ENCODE measurements around the gene ATP6V0B.

Gene ATP6V0B

DNA sequence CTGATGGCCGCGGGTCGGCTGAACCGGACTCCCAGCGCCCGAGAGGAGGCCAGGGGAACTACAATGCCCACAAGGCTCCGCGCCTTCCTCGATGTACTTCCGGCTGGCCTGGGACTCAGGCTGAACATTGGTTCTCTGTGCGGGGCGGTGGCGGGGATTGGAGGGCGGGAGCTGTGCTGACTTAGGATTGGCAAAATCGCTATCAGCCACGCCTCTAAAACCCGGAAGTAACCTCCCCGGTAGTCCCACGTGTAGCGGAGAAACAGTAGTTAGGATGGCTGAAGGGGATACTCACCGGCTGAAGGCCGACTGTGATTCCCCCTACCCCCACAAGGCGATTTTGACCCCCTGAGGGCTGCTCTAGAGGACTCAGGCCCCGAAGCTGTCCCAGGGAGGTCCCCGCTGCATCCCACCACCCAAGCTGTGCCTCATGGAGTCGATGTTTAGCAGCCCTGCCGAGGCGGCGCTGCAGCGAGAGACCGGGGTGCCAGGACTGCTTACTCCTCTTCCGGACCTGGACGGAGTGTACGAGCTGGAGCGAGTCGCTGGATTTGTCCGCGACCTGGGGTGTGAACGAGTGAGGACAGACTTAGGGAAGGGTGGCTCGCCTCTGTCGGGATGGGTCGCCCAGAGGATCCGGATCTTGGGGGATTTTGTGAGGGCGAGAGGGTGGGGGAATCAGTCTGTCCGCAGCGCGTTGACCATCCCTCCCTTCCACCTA lies 4.9 kb upstream of the ATP6V0B start, which contains the start of gene DPH2:
TSS of gene DPH2 (plus strand) at position 265 of the 721 bp plus-strand sequence. CDS start at position 431, 166 bp downstream.
- DNase-seq: peak; percentile 94

DNA sequence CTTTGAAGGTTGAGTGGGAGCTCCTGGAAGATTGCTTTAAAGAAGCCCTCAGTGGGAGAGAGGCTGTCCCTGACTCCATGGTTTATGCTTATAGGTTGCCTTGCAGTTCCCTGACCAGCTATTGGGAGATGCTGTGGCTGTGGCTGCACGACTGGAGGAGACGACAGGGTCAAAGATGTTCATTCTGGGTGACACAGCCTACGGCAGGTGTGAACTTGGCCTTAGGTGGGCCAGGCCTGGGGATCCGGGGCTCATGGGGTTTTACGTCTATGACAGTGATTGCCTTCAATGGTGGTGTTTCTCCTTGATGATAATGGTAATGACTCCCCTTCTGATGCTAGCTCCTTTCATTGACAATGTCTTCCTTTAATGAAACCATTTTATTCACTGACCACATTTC lies 4.3 kb upstream of the ATP6V0B start:
- no peak for DNase-seq

DNA sequence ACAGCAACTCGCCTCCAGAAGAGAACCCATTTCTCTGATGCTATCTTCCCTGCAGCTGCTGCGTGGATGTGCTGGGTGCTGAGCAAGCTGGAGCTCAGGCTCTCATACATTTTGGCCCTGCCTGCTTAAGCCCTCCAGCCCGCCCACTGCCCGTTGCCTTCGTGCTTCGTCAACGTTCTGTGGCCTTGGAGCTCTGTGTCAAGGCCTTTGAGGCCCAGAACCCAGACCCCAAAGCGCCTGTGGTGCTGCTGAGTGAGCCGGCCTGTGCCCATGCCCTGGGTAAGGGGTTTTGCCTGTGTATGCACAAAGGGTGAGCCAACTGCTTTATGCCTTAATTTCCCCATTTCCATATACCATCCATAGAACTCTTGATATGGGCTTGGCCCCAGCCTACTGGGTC lies 3.8 kb upstream of the ATP6V0B start:
- no peak for DNase-seq

DNA sequence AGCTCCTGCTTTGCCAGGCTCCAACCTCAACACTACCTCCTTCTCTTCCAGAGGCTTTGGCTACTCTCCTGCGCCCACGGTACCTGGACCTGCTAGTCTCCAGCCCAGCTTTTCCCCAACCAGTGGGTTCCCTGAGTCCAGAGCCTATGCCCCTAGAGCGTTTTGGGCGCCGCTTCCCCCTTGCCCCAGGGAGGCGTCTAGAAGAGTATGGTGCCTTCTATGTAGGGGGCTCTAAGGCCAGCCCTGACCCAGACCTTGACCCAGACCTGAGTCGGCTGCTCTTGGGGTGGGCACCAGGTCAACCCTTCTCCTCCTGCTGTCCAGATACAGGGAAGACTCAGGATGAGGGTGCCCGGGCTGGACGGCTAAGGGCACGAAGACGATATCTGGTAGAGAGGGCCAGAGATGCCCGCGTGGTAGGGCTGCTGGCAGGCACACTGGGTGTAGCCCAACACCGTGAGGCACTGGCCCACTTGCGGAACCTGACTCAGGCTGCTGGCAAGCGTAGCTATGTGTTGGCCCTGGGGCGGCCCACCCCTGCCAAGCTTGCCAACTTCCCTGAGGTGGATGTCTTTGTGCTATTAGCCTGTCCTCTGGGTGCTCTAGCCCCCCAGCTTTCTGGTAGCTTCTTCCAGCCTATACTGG lies 3.3 kb upstream of the ATP6V0B start:
- no peak for DNase-seq

DNA sequence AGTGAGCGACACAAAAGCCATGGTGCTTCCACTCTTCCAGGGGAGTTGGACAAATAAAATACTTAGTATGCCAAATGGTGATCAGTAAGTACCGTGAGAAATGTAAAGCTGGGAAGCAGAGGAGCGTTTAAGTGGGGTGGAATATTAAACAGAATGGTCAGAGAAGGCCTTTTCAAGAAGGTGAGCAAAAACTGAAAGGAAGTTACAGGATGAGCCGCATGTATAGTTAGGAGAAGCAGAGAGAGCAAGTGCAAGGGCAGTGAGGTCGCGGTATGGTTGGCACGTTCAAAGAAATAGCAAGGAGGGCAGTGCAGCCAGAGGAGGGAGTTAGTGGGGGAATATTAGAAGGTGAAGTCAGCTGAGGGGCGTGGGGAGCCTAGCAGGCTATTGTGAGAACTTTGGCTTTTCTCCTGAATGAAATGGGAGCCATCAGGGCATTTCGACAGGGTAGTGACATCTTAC lies 748 bp upstream of the ATP6V0B start:
- DNase-seq: no peak

DNA sequence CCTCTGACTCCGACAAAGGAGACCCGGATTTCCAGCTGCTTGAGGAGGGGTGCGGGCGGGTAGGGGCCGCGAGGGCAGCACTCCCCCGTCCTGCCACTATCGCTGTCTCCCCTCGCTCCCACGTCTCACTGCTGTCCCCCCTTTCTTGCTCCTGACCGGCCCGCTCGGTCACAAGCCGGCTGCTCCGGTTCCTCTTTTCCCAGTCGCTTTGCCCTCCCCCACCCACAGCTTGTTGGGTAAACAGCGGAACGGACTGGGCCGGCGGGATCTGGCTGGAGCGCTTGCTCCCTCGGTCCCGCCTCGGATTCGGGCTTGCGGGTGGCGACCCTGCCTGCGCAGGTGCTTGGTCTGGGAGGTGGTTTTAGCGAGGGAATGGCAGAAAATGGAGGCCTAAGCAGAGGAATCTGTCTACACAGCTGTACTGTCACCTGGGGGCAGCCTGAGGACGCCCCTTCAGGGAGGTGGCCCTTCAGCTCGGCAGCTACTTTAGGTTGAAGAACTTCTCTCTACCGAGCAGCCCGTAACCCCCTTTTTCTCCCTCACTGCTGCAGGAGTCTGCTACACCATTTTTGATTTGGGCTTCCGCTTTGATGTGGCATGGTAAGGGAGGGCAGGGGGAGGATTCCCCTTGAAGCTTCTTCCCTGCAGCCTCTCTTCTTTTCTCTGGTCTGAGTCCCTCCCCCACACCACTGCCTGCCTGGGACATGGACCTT lies 645 bp downstream of the ATP6V0B start:
- peak; percentile 37 for DNase-seq

DNA sequence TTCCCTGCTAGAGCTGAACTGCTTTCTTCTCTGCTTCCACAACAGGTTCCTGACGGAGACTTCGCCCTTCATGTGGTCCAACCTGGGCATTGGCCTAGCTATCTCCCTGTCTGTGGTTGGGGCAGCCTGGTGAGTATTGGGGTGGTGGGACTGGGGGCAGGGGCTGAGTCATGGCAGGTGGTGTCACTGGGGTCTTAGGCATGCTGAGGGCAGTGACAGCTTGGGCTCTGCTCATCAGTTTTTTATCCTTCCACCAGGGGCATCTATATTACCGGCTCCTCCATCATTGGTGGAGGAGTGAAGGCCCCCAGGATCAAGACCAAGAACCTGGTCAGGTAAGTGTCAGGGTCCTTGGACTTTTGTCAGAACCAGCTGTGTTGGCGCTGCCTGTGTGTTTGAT lies 1.3 kb downstream of the ATP6V0B start:
- DNase-seq: no peak

DNA sequence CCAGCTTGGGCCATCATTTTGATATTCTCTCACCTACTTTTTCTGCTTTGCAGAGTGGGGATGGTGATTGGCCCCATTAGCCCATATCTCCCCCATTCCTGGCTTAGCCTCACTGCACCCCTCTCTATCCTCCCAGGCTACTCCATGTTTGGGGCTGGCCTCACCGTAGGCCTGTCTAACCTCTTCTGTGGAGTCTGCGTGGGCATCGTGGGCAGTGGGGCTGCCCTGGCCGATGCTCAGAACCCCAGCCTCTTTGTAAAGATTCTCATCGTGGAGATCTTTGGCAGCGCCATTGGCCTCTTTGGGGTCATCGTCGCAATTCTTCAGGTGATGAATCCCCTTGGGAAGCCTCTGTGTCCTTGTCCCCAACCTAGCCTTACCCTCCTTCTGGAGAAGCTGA lies 2.1 kb downstream of the ATP6V0B start:
- no peak for DNase-seq

DNA sequence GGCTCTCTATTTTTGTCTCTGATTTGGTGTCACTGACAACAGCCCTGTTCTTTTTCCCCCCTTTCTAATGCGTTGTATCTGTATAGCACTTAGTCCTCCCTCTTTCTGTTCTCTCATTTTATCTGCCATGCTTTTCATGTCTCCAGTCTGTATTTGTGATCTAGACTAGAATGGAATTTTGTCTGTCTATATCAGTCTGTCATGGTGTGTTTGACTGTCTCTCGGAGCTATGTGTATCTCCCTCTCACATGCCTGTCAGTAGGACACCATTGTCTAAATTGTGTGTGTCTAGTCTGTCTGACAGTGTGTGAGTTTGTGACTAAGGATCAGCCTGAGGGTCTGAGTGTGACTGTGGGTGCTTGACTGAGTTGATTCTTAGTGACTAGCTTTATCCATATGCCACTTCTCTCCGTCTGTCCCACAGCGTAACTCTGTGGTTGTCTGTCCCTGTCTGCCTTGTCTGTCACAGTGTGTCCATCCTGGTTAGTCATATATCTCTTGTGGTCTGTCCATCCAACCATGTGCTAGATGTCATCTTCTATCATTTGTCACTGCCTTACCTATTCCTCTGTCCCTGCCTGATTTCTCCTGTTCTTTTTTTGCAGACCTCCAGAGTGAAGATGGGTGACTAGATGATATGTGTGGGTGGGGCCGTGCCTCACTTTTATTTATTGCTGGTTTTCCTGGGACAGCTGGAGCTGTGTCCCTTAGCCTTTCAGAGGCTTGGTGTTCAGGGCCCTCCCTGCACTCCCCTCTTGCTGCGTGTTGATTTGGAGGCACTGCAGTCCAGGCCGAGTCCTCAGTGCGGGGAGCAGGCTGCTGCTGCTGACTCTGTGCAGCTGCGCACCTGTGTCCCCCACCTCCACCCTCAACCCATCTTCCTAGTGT lies 2.9 kb downstream of the ATP6V0B start:
- DNase-seq: no peak

DNA sequence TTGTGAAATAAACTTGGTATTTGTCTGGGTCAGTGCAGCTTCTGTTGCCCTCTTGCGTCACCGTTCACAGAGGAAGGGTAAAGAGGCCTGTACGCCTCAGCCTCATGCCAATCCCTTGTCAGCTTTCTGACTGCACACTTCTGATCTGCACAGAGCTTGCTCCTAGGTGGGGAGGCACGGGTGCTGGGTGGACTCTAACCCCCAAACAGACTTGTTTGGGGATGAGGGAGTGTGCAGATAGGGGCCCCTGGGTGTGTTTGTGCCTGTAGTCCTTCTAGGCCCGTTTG lies 3.4 kb downstream of the ATP6V0B start:
- no peak for DNase-seq

DNA sequence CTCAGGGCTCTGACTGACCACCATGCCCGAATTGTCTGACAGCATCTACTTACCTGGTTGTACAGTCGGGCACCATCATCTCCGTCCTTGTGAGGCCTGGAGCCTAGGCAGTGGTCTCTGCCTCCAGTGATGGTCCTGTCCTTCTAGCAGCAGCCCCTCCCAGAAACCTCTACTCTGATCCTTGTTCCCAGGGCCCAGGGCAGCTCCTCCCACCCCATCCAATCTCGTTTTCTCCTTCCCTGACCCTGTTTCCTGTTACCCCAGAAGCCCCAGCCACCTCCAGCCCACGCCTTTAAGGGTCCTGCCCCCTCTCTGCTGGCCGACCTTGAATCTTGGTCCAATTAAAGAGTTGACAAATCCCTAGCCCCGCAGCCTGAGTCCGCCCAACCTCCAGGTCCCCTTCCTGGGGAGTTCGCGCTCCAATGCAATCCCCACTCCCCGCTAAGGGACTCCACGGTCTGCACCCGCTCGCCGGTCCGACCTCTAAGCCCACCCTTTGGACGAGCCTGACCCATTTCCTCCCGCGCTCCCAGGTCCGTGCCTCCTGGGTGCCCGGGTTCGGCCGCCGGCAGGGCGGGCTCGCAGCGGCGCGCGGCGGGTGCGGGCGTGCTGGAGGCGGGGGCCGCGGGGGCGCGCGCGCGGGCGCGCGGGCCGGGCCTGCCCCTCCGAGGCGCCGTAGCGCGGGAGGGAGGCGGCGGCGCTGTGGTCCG lies 3.9 kb downstream of the ATP6V0B start, which contains the start of gene B4GALT2:
TSS of gene B4GALT2 (plus strand) at position 660 of the 710 bp plus-strand sequence. CDS start 1,951 bp downstream, outside the sequence.
- no peak for DNase-seq

DNA sequence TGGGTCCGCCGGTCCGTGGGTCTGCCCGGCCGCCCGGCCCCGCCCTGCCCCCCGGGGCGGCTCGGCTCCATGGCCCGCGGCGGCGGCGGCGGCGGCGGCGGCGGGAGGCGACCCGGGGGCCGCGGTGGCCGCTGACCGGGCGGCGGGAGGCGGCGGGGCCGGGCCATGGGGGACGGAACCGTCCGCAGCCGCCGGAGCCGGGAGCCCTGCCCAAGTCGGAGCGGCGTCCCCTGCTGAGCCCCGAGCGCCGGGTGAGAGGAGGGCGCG lies 4.4 kb downstream of the ATP6V0B start:
- no peak for DNase-seq

DNA sequence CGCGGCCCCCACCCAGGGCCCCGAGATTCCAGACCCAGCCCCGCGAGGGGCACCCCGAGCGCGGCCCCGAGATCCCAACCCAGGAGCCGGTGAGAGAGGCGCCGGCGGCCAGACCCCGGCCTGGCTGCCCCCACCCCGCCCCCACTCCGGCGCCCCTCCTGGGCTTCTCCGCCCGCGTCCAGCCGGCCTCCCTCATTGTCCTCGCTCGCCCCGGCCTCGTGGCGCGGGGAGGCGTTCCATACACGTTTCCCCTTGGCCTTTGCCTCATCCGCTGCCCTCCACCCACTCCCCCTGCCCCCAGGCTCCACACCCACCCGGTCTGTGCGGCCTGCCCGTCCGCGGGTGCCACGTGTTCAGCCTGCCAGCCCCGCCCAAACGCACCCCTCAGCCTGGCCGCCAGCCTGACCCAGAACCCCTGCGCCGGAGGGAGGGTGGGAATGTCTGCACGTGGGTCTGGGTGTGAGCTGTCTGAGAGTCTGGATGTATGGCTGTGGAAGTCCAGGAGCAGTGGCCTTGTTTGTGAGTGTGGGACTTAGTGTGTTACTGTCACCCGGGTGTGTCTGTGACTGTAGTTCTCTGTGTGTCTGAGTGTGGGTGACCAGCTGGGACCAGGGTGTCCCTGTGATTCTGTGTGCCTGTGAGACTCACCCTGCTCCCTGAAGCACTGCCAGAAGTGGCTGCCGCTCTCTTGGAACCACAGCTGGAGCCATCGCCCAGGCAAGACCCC lies 4.9 kb downstream of the ATP6V0B start:
- DNase-seq: no peak

DNA sequence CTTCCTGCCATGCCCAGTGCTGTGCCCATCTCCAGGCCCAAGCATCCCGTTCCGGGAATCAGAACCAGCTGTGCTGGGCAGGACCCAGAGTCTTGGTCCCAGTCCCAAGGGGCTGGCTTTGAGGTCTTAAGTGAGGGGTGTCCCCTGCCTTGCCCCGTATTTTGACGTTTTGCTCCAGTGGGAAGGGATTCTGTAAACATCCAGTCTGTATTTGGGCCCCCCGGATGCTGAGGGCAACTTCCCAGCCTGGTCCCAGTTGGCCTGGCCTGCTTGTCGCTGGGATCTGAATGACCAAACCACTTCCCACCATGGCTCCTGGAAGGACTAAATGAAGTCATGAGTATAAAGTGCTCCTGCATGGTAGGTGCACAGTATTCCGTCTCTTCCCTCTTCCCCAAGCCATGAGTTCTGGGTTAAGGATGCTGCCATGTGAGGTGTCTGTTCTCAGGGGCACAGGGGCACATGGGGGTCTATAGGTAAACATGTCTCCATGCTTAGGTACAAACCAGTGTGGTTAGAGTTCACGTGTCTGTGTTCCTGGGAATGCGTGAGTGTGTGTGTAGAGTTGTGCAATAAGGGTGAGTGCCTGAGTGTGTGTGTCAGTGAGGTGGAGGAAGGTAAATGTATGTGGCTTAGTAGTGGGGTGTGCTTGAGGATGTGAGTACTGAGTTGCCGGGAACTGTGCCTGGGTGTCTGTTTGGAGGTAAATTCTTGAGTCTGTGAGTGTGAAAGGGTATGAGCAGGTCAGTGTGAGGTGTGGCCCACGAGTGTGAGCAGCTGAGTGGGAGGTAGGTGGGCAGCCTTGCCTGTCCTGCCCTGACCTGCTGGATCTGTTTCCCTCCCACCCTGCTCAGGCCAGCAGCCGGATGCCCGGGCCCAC lies 5.7 kb downstream of the ATP6V0B start:
- DNase-seq: no peak

DNA sequence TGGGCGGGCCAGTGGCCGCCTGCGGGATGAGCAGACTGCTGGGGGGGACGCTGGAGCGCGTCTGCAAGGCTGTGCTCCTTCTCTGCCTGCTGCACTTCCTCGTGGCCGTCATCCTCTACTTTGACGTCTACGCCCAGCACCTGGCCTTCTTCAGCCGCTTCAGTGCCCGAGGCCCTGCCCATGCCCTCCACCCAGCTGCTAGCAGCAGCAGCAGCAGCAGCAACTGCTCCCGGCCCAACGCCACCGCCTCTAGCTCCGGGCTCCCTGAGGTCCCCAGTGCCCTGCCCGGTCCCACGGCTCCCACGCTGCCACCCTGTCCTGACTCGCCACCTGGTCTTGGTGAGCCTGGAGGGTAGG lies 6.4 kb downstream of the ATP6V0B start:
- DNase-seq: no peak

DNA sequence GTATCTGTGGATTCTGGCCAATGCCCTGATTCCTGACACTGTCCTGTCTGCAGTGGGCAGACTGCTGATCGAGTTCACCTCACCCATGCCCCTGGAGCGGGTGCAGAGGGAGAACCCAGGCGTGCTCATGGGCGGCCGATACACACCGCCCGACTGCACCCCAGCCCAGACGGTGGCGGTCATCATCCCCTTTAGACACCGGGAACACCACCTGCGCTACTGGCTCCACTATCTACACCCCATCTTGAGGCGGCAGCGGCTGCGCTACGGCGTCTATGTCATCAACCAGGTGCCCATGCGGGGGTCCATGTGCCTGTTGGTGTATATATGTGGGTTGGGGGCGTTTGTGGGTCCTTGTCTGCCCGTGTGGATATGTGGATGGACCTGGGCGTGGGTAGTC lies 6.9 kb downstream of the ATP6V0B start:
- DNase-seq: no peak

DNA sequence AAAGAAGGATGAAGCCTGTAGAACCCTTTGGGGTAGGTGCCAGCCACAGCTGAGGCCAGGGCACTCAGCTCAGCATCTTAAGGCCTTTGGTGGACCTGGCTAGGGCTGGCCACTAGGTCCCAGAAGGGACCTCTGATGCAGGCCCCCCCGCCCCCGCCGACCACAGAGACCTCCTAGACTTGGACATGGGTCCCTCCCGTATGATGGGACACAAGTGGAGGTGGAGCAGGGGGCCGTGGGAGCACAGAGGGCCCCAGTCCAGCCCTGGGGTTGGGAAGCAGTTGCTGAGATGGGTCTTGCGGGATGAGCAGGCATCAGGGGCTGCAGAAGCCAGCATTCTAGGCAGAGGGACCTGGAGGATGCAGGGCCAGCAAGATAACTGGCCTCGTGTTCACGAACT lies 7.5 kb downstream of the ATP6V0B start:
- DNase-seq: no peak

DNA sequence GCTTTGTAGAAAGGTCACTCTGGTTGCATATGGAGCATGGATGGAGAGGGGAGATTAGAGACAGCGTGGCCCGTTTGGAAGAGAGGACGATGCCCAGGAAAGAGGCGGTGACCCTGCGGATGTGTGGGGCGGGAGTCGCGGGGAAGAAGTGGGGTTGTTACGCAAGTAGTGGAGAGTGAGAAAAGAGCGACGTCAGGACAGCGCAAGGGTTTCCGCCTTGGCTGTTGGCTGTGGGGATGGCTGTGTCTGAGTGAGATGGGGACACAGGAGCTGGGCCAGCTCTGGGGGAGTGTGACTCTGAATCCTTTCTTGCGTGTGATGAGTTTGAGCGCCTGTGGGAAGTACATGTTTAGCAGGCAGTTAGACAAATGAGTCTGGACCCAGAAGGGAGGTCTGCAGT lies 8.0 kb downstream of the ATP6V0B start:
- no peak for DNase-seq

DNA sequence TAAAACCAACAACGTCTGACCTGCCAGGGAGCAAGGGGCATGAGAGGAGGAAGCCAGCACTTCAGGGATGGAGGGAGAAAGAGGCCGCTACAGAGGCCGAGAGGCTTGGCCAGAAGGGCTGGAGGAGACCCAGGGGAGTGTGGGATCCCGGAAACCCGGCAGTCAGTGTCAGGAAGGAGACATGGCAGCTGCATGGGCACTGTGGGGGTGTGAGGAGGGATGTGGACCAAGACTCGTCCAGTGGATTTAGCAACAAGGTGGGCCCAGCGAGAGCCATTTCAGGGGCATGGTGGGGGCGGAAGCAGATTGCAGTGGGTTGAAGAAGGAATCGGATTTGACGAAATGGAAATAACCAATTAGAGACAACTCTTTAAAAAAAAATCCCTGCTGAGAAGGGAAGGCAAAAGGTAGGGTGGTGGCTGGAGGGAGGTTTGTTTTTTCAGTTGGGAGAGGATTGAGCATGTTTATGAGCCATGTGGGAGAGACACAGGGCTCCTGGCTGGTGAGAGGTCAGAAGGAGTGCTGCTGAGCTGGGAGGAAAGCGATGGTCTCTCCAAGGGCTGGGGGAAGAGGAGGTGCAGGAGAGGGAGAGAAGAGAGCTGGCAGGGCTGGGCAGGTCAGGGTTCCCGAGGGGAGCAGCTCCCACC lies 8.6 kb downstream of the ATP6V0B start:
- no peak for DNase-seq

DNA sequence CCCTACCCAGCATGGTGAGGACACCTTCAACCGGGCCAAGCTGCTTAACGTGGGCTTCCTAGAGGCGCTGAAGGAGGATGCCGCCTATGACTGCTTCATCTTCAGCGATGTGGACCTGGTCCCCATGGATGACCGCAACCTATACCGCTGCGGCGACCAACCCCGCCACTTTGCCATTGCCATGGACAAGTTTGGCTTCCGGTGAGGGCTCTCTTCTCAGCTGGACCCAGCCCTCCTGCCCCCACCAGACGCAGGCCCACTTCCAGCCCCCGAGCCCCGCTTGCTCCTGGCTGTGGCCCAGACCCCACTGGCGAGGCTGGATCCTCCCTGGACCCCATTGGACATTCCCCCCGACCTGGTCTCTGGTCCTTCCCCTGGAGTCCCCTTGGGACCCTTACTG lies 10.1 kb downstream of the ATP6V0B start:
- no peak for DNase-seq

Measured in CD4-positive, alpha-beta T cell treated with Interleukin-4 for 4 hours (primary cell).